Naive thymus-derived CD4-positive, alpha-beta T cell (primary cell): ENCODE results near the gene PPM1H. TPM values are rescaled to one million over a fixed set of nuclear protein-coding genes. Genes with fewer than 3 reads are reported as not detected.

Experiments
- ATAC-seq: fragments of 150-1000 bp; cut with Tn5 transposase; 2 replicates; pipeline ENCODE4 v1.10.0; 2021; ENCODE audit warnings: mild to moderate bottlenecking, moderate library complexity
- CTCF ChIA-PET: fragments of 350-600 bp; sonication (Branson Sonifier 250); formaldehyde crosslinking; loops from one replicate; lab custom pipeline; 2021; ENCODE audit warnings: antibody characterized with exemption; lab: Charles Lee
- POLR2A ChIA-PET: fragments of 350-600 bp; sonication (Branson Sonifier 250); formaldehyde crosslinking; loops from one replicate; lab custom pipeline; 2021; ENCODE audit warnings: antibody characterized with exemption, inconsistent platforms; lab: Charles Lee
- DNase-seq, 9 donors: peaks; one replicate each; pipeline versions ENCODE4 v3.0.0 to v3.0.0-alpha.2; 2020 to 2022; ENCODE audit warnings: mixed read lengths in 1 of 9
- H3K27ac ChIP-seq: one replicate; pipeline ENCODE4 v1.7.0; 2013; ENCODE audit warnings: mild to moderate bottlenecking, low read depth, low read length, moderate library complexity
- H3K27me3 ChIP-seq, 2 donors: one replicate each; pipeline ENCODE4 v1.7.0; 2013; ENCODE audit warnings: low read length in 2 of 2, mild to moderate bottlenecking in 2 of 2, moderate library complexity in 2 of 2; ENCODE audit not compliant: control insufficient read depth in 2 of 2, insufficient read depth in 2 of 2
- H3K36me3 ChIP-seq, 3 experiments: 1 replicate in 2 of 3; 2 replicates in 1 of 3; pipeline ENCODE4 v1.7.0; 2013; ENCODE audit warnings: low read length in 3 of 3, mild to moderate bottlenecking in 3 of 3, moderate library complexity in 1 of 3; ENCODE audit not compliant: insufficient read depth in 3 of 3, control insufficient read depth in 2 of 3
- H3K4me1 ChIP-seq, 2 donors: one replicate each; pipeline ENCODE4 v1.7.0; 2013; ENCODE audit warnings: low read length in 2 of 2, mild to moderate bottlenecking in 2 of 2, moderate library complexity in 1 of 2; ENCODE audit not compliant: control insufficient read depth in 2 of 2, insufficient read depth in 2 of 2
- H3K4me3 ChIP-seq: 2 replicates; pipeline ENCODE4 v1.7.0; 2013; ENCODE audit warnings: mild to moderate bottlenecking, low read length
- H3K9me3 ChIP-seq, 3 experiments: 1 replicate in 2 of 3; 2 replicates in 1 of 3; pipeline ENCODE4 v1.7.0; 2013; ENCODE audit warnings: low read length in 3 of 3; ENCODE audit not compliant: control insufficient read depth in 2 of 3
- H3K27ac Mint-ChIP-seq, 9 donors: one replicate each; pipeline ENCODE4 v1.8.0; 2020 to 2022; ENCODE audit warnings: mixed read lengths in 9 of 9, mild to moderate bottlenecking in 8 of 9, moderate library complexity in 5 of 9, inconsistent platforms in 2 of 9
- H3K27me3 Mint-ChIP-seq, 5 donors: one replicate each; pipeline ENCODE4 v1.8.0; 2021 to 2022; ENCODE audit warnings: mixed read lengths in 5 of 5, mild to moderate bottlenecking in 1 of 5
- H3K36me3 Mint-ChIP-seq, 5 donors: one replicate each; pipeline ENCODE4 v1.8.0; 2020 to 2022; ENCODE audit warnings: mixed read lengths in 5 of 5, mild to moderate bottlenecking in 3 of 5, inconsistent platforms in 1 of 5
- H3K4me1 Mint-ChIP-seq, 7 donors: one replicate each; pipeline ENCODE4 v1.8.0; 2020 to 2022; ENCODE audit warnings: mixed read lengths in 7 of 7, mild to moderate bottlenecking in 3 of 7, inconsistent platforms in 1 of 7
- H3K4me3 Mint-ChIP-seq, 10 donors: one replicate each; pipeline ENCODE4 v1.8.0; 2020 to 2022; ENCODE audit warnings: mild to moderate bottlenecking in 10 of 10, mixed read lengths in 10 of 10, moderate library complexity in 6 of 10, inconsistent platforms in 2 of 10
- H3K9me3 Mint-ChIP-seq, 11 donors: one replicate each; pipeline ENCODE4 v1.8.0; 2020 to 2022; ENCODE audit warnings: mixed read lengths in 11 of 11, mild to moderate bottlenecking in 4 of 11, inconsistent platforms in 1 of 11, moderate library complexity in 1 of 11
- intact Hi-C, 2 donors: fragments of 100-400 bp; cut with micrococcal nuclease; formaldehyde crosslinking; loops; one replicate each; pipeline ENCODE4 v1.15.1; 2023
- polyA plus RNA-seq, 2 donors: library from polyadenylated mRNA; unstranded; fragments of 300-500 nt; fragmentation: Illumina TruSeq; gene quantifications; one replicate each; pipeline ENCODE4 v1.2.3, GENCODE V29; 2021
- total RNA-seq, 6 experiments: library from RNA in 5 of 6; stranded (reverse) in 5 of 6; gene quantifications; 1 replicate in 5 of 6; 2 replicates in 1 of 6; pipeline ENCODE4 v1.2.3 and lab custom pipeline; 2021 to 2026

PPM1H gene
- total and polyA plus RNA-seq, 7 experiments from 2014 or later: 0.08 to 2.1 (median 0.34) TPM; not detected in 4

DNA sequence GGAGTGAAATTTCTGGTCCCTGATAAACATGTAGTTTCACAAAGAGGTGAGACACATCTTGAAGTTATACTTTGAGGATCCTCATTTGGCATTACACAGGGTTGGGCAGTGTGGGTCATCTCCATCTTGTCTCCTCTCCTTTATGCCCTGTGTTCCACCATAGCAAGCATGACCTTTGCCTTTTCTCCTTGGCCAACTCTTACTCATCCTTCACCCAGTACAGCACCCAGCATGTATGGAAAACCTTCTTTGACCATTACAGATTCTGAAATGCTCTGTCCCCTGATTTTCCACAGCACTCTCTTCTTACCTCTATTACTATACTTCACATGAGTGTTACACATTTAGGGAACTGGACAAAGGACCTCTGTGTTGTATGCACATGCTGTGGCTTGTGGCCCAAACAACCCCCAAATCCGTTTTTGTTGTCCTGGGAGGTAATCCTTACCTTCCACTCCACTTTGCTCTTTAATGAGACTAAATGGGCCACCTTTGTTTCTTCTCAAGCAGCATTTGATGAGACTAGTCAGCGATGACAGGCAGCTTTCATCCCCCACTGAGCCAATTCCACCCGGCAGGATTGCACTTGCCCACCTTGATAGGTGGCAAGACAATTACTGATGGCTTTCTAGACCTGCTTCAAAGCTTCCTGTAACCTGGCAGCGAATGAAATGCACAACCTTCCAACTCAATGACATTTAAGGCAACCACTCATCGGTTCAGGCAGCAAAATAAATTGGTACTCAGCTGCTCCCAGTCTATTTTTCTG is 304.8 kb downstream of the PPM1H start:
- H3K27me3 Mint-ChIP-seq: peaks cover 66 to 84% (median 76%) of the 10 kb centered on the region in 5 donors
- peaks cover 7 to 11% of the 10 kb centered on the region in 2 donors for H3K27me3 ChIP-seq
- CTCF ChIA-PET: no interaction called here

GRCh38 chr12:62629413-62629812 is 305.5 kb downstream of the PPM1H start:
- no peak overlapping the region for H3K27ac ChIP-seq
- intact Hi-C loops: no loop called here
- H3K4me1 ChIP-seq: peaks cover 0 to 9% of the 10 kb centered on the region in 2 donors
- POLR2A ChIA-PET: no interaction called here
- H3K9me3 Mint-ChIP-seq: peaks cover 0 to 4% (median 0%) of the 10 kb centered on the region in 11 donors
- H3K27me3 Mint-ChIP-seq: peaks cover 61 to 81% (median 71%) of the 10 kb centered on the region in 5 donors
- no peak overlapping the region for H3K4me3 Mint-ChIP-seq
- peaks cover 7 to 11% of the 10 kb centered on the region in 2 donors for H3K27me3 ChIP-seq
- peaks cover 4 to 17% (median 12%) of the 10 kb centered on the region in 7 donors for H3K4me1 Mint-ChIP-seq
- no peak overlapping the region for H3K27ac Mint-ChIP-seq
- H3K9me3 ChIP-seq: no peaks in the 10 kb centered on the region
- no peaks in the 10 kb centered on the region for H3K36me3 ChIP-seq
- no peak overlapping the region for H3K4me3 ChIP-seq
- no peak for ATAC-seq
- peaks cover 0 to 8% (median 3%) of the 10 kb centered on the region in 5 donors for H3K36me3 Mint-ChIP-seq
- CTCF ChIA-PET: interaction anchor here (1.0 kb wide), 1 partner anchor 48 kb away, joined by 3 read pairs; no protein-coding TSS in a partner anchor
- DNase-seq: no peak

More for the DNA sequence above, 304.8 kb downstream of the PPM1H start:
- H3K27ac Mint-ChIP-seq: no peak overlapping the region
- DNase-seq (no peak), ATAC-seq (no peak)
- peaks cover 0 to 8% (median 3%) of the 10 kb centered on the region in 5 donors for H3K36me3 Mint-ChIP-seq
- peaks cover 0 to 9% of the 10 kb centered on the region in 2 donors for H3K4me1 ChIP-seq
- no peaks in the 10 kb centered on the region for H3K9me3 ChIP-seq
- no peak overlapping the region for H3K27ac ChIP-seq
- peaks cover 0 to 4% (median 0%) of the 10 kb centered on the region in 11 donors for H3K9me3 Mint-ChIP-seq
- no peak overlapping the region for H3K4me3 ChIP-seq
- H3K4me3 Mint-ChIP-seq: no peak overlapping the region
- peaks cover 4 to 17% (median 10%) of the 10 kb centered on the region in 7 donors for H3K4me1 Mint-ChIP-seq
- intact Hi-C loops: no loop called here
- POLR2A ChIA-PET: no interaction called here
- H3K36me3 ChIP-seq: no peaks in the 10 kb centered on the region

GRCh38 chr12:62627181-62627580 is 307.8 kb downstream of the PPM1H start:
- peaks cover 7 to 8% of the 10 kb centered on the region in 2 donors for H3K27me3 ChIP-seq
- no peaks in the 10 kb centered on the region for H3K9me3 Mint-ChIP-seq
- no peak overlapping the region for H3K4me3 ChIP-seq
- DNase-seq (no peak), ATAC-seq (no peak)
- intact Hi-C loops: no loop called here
- H3K27me3 Mint-ChIP-seq: peaks cover 44 to 63% (median 48%) of the 10 kb centered on the region in 5 donors
- peaks cover 0 to 3% of the 10 kb centered on the region in 2 donors for H3K4me1 ChIP-seq
- no peak overlapping the region for H3K27ac Mint-ChIP-seq
- ChIA-PET POLR2A (no interaction called here), CTCF (no interaction called here)
- no peak overlapping the region for H3K4me3 Mint-ChIP-seq
- H3K27ac ChIP-seq: no peak overlapping the region
- H3K36me3 Mint-ChIP-seq: peaks cover 0 to 8% (median 3%) of the 10 kb centered on the region in 5 donors
- H3K4me1 Mint-ChIP-seq: peaks cover 4 to 10% (median 7%) of the 10 kb centered on the region in 7 donors
- no peaks in the 10 kb centered on the region for H3K9me3 ChIP-seq
- no peaks in the 10 kb centered on the region for H3K36me3 ChIP-seq

GRCh38 chr12:62625228-62625627 is 309.7 kb downstream of the PPM1H start:
- DNase-seq (no peak), ATAC-seq (peak; percentile 36)
- Mint-ChIP-seq H3K4me3 (no peak overlapping the region), H3K36me3 (peaks cover 0 to 4% (median 3%) of the 10 kb centered on the region in 5 donors), H3K27me3 (peaks cover 27 to 44% (median 29%) of the 10 kb centered on the region in 5 donors), H3K4me1 (peaks cover 0 to 3% (median 0%) of the 10 kb centered on the region in 7 donors), H3K27ac (no peak overlapping the region), H3K9me3 (no peaks in the 10 kb centered on the region)
- H3K4me3 ChIP-seq: no peak overlapping the region
- ChIA-PET POLR2A (no interaction called here), CTCF (no interaction called here)
- no peaks in the 10 kb centered on the region for H3K36me3 ChIP-seq
- intact Hi-C loops: no loop called here
- no peaks in the 10 kb centered on the region for H3K9me3 ChIP-seq
- H3K27ac ChIP-seq: no peak overlapping the region
- H3K4me1 ChIP-seq: no peaks in the 10 kb centered on the region
- no peaks in the 10 kb centered on the region for H3K27me3 ChIP-seq

DNA sequence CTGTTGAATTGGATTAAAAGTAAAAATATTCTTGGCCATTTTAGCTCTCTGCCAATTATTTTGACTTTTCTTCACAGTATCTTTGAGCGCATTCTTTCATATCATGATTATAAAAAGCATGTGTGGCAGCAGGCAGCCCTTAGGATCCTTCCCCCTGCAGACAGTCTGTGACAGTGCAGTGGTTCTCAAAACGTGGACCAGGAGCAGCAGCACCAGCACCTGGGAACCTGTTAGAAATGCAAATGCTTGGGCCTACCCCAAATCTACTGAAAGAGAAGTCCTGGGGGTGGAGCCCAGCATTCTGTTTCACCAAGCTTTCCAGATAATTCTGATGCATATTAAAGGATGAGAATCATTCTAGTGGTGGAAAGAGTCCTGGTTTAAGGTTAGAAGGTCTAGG is 312.8 kb downstream of the PPM1H start:
- CTCF ChIA-PET: no interaction called here
- DNase-seq (no peak), ATAC-seq (no peak)
- Histone ChIP-seq H3K4me1 (no peaks in the 10 kb centered on the region), H3K36me3 (no peaks in the 10 kb centered on the region), H3K9me3 (no peaks in the 10 kb centered on the region), H3K27me3 (no peaks in the 10 kb centered on the region), H3K27ac (no peak overlapping the region), H3K4me3 (no peak overlapping the region)
- POLR2A ChIA-PET: no interaction called here
- H3K27me3 Mint-ChIP-seq: peaks cover 0 to 14% (median 2%) of the 10 kb centered on the region in 5 donors
- peaks cover 0 to 4% (median 0%) of the 10 kb centered on the region in 7 donors for H3K4me1 Mint-ChIP-seq
- no peak overlapping the region for H3K27ac Mint-ChIP-seq
- no peaks in the 10 kb centered on the region for H3K9me3 Mint-ChIP-seq
- H3K4me3 Mint-ChIP-seq: no peak overlapping the region
- intact Hi-C loops: no loop called here
- H3K36me3 Mint-ChIP-seq: no peaks in the 10 kb centered on the region

DNA sequence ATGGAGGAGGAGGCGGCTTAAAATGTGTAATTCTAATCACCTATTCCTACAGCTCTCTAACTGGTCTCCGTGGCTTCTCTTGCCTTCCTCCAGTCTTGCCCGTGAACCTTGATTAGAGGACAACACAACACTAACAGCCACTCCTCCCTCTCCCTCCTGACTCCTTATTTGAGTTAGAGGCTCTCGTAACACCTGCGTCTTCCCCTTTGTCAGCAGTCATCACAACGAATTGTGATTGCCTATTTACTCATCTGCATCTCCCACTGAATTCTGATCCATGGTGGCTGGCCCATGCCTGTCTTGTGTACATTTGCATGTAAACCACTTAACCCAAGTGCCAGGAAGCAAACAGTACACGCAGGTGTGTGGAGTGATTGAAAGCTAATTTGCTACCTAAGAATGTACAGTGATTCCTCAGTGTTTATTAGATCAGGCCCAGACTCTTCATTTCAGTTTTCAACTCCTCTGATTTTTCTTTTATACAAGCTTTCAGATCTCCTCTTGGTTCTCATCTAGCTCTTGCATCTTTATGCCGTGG is 313.8 kb downstream of the PPM1H start:
- ChIA-PET POLR2A (no interaction called here), CTCF (no interaction called here)
- peaks cover 0 to 4% (median 0%) of the 10 kb centered on the region in 7 donors for H3K4me1 Mint-ChIP-seq
- Histone ChIP-seq H3K4me1 (no peaks in the 10 kb centered on the region), H3K27ac (no peak overlapping the region), H3K27me3 (no peaks in the 10 kb centered on the region), H3K4me3 (no peak overlapping the region), H3K9me3 (no peaks in the 10 kb centered on the region), H3K36me3 (no peaks in the 10 kb centered on the region)
- H3K9me3 Mint-ChIP-seq: no peaks in the 10 kb centered on the region
- H3K27ac Mint-ChIP-seq: no peak overlapping the region
- H3K36me3 Mint-ChIP-seq: peaks cover 0 to 3% (median 0%) of the 10 kb centered on the region in 5 donors
- peaks cover 0 to 7% (median 0%) of the 10 kb centered on the region in 5 donors for H3K27me3 Mint-ChIP-seq
- intact Hi-C loops: no loop called here
- ATAC-seq (no peak), DNase-seq (no peak)
- no peak overlapping the region for H3K4me3 Mint-ChIP-seq
